ENCODE data around the gene UBE4B. TPM values are rescaled to one million over a fixed set of nuclear protein-coding genes. Genes with fewer than 3 reads are reported as not detected.

Gene UBE4B
- total and polyA plus RNA-seq, 10 of the 15 experiments (the other 5 are each of a cell fraction or from before 2014, with no cell fraction given), result 2.9 to 32.6 (median 20.7) TPM

GRCh38 chr1:10065344-10065685 lies 32.6 kb downstream of the UBE4B start:
- H3K27me3 ChIP-seq (replicated peaks in 1 of 2; ENCODE audit: control insufficient read depth in 2 of 2, insufficient read depth in 2 of 2, low read length in 1 of 2), result no peaks in the 10 kb centered on the region
- TF ChIP-seq CHD1 (IDR thresholded peaks at IDR 0.05; ENCODE audit: low read depth, low read length) (no peak), NFYA (IDR thresholded peaks at IDR 0.05; ENCODE audit: borderline replicate concordance, low read depth, low read length) (no peak), HCFC1 (IDR thresholded peaks at IDR 0.05; ENCODE audit: low read length) (no peak), POLR2AphosphoS5 (IDR thresholded peaks at IDR 0.05; ENCODE audit: low read length) (no peak), FOXM1 (IDR thresholded peaks at IDR 0.05; ENCODE audit: low read depth, low read length) (no peak), SRF (IDR thresholded peaks at IDR 0.05; ENCODE audit: low read depth in 2 of 2, low read length in 2 of 2) (no peak), POU2F2 (IDR thresholded peaks at IDR 0.05; ENCODE audit: borderline replicate concordance, low read depth, low read length) (no peak), HDAC2 (IDR thresholded peaks at IDR 0.05) (no peak), CBX5 (IDR thresholded peaks at IDR 0.05; ENCODE audit: low read depth) (no peak), ATF3 (IDR thresholded peaks at IDR 0.05; ENCODE audit: borderline replicate concordance, extremely low read depth, low read depth, low read length) (no peak), TBL1XR1 (IDR thresholded peaks at IDR 0.05; ENCODE audit: low read depth, low read length) (no peak), ELK1 (IDR thresholded peaks at IDR 0.05; ENCODE audit: low read depth, low read length) (no peak), DPF2 (IDR thresholded peaks at IDR 0.05) (no peak), TCF12 (IDR thresholded peaks at IDR 0.05; ENCODE audit: low read depth, low read length) (no peak), SMC3 (IDR thresholded peaks at IDR 0.05; ENCODE audit: borderline replicate concordance, low read length) (no peak), MAX (IDR thresholded peaks at IDR 0.05; ENCODE audit: low read depth, low read length) (no peak), SMAD5 (IDR thresholded peaks at IDR 0.05; ENCODE audit: low read depth) (no peak), CREM (IDR thresholded peaks at IDR 0.05; ENCODE audit: low read depth) (no peak), JUNB (IDR thresholded peaks at IDR 0.05) (no peak), SIN3A (IDR thresholded peaks at IDR 0.05; ENCODE audit: low read depth, low read length) (no peak)
- WGBS (ENCODE audit: insufficient coverage, insufficient replicate concordance, low lambda C conversion rate, missing lambda C conversion rate), result 98% methylated on average over 7 of the region's 7 CpGs

More at GRCh38 chr1:10065344-10065685, 32.6 kb downstream of the UBE4B start:
- H3K9me3 ChIP-seq (replicated peaks; ENCODE audit: control insufficient read depth, insufficient read depth, low read length), result no peaks in the 10 kb centered on the region
- ChIA-PET POLR2A (no interaction called here), CTCF (no interaction called here), SMC1A (ENCODE audit: uncharacterized antibody, unreplicated experiment) (no interaction called here), RAD21 (ENCODE audit: unreplicated experiment) (no interaction called here)
- no peak overlapping the region for H3K4me3 ChIP-seq
- peaks cover 4% of the 10 kb centered on the region for H3K79me2 ChIP-seq (ENCODE audit: control insufficient read depth, insufficient read depth, low read length)
- H2AFZ ChIP-seq (ENCODE audit: control insufficient read depth, low read depth, low read length), result no peak overlapping the region
- FAIRE-seq (no peak), DNase-seq (ENCODE audit: low read depth, low spot score) (no peak), ATAC-seq (no peak)
- peaks cover 9% of the 10 kb centered on the region for H3K4me1 ChIP-seq (ENCODE audit: control insufficient read depth, insufficient read depth, low read length)
- no peaks in the 10 kb centered on the region for H3K36me3 ChIP-seq (ENCODE audit: control insufficient read depth in 2 of 2, insufficient read depth in 2 of 2, low read length in 1 of 2)
- intact Hi-C loops (cut with micrococcal nuclease; ENCODE audit: unreplicated experiment) (no loop called here), in situ Hi-C loops (cut with MboI) (no loop called here)
- H4K20me1 ChIP-seq (ENCODE audit: control insufficient read depth, insufficient read depth), result no peaks in the 10 kb centered on the region
- BruUV-seq (replicated peaks), result no TSS peak
- H3K4me2 ChIP-seq (ENCODE audit: control insufficient read depth, insufficient read depth), result no peak overlapping the region
- no peak overlapping the region for H3K9ac ChIP-seq (ENCODE audit: control insufficient read depth, insufficient read depth, low read length)
- no peak overlapping the region for H3K27ac ChIP-seq (ENCODE audit: control insufficient read depth, insufficient read depth)
